Measurements from ENCODE around the gene LDHD.

DNA sequence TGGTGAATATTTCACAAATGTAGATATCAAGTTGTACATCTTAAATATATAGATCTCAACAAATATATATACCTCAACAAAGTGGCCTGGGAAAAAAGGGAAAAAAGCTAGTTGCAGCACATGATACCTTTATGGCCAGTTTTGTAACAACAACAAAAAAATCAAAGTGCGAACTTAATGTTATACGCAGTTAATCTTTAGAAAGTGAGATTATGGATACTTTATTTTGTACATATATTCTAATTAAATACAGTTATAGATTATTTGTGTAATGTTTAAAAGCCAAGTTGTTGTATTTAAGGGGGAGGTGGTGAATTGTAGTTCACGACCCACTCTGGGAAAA lies 31.4 kb upstream of the LDHD start:
- TF ChIP-seq SUZ12 (IDR thresholded peaks at IDR 0.05; ENCODE audit: low read depth, low read length), result no peak
- no peak for TF ChIP-seq SIX4 (CRISPR knock-in tag; IDR thresholded peaks at IDR 0.05)
- no peak for TF ChIP-seq HOXA3 (CRISPR knock-in tag; IDR thresholded peaks at IDR 0.05)
- TF ChIP-seq MTA3 (CRISPR knock-in tag; IDR thresholded peaks at IDR 0.05), result no peak
- no peak for TF ChIP-seq ZBTB1 (CRISPR knock-in tag; IDR thresholded peaks at IDR 0.05; ENCODE audit: borderline replicate concordance)
- no peak for TF ChIP-seq BRCA1 (CRISPR knock-in tag; IDR thresholded peaks at IDR 0.05)
- no peak for TF ChIP-seq ZNF562 (CRISPR knock-in tag; IDR thresholded peaks at IDR 0.05; ENCODE audit: borderline replicate concordance)
- no peak for TF ChIP-seq POLR2AphosphoS5 (IDR thresholded peaks at IDR 0.05; ENCODE audit: low read depth, low read length)
- TF ChIP-seq, protein P1, sequence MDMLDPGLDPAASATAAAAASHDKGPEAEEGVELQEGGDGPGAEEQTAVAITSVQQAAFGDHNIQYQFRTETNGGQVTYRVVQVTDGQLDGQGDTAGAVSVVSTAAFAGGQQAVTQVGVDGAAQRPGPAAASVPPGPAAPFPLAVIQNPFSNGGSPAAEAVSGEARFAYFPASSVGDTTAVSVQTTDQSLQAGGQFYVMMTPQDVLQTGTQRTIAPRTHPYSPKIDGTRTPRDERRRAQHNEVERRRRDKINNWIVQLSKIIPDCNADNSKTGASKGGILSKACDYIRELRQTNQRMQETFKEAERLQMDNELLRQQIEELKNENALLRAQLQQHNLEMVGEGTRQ (IDR thresholded peaks at IDR 0.05; ENCODE audit: low read depth, low read length), result no peak
- TF ChIP-seq, protein P1 (CRISPR knock-in tag; IDR thresholded peaks at IDR 0.05; ENCODE audit: borderline replicate concordance), result no peak
- no peak for TF ChIP-seq EEA1 (CRISPR knock-in tag; IDR thresholded peaks at IDR 0.05; ENCODE audit: borderline replicate concordance)
- TF ChIP-seq GLI4 (CRISPR knock-in tag; IDR thresholded peaks at IDR 0.05; ENCODE audit: borderline replicate concordance), result no peak
- no peak for TF ChIP-seq MIXL1 (CRISPR knock-in tag; IDR thresholded peaks at IDR 0.05)
- TF ChIP-seq, protein P2, sequence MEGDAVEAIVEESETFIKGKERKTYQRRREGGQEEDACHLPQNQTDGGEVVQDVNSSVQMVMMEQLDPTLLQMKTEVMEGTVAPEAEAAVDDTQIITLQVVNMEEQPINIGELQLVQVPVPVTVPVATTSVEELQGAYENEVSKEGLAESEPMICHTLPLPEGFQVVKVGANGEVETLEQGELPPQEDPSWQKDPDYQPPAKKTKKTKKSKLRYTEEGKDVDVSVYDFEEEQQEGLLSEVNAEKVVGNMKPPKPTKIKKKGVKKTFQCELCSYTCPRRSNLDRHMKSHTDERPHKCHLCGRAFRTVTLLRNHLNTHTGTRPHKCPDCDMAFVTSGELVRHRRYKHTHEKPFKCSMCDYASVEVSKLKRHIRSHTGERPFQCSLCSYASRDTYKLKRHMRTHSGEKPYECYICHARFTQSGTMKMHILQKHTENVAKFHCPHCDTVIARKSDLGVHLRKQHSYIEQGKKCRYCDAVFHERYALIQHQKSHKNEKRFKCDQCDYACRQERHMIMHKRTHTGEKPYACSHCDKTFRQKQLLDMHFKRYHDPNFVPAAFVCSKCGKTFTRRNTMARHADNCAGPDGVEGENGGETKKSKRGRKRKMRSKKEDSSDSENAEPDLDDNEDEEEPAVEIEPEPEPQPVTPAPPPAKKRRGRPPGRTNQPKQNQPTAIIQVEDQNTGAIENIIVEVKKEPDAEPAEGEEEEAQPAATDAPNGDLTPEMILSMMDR (CRISPR knock-in tag; IDR thresholded peaks at IDR 0.05), result no peak
- TF ChIP-seq ZNF235 (CRISPR knock-in tag; IDR thresholded peaks at IDR 0.05; ENCODE audit: borderline replicate concordance), result no peak
